HCT116 (cell line): Measurements from ENCODE around the gene ESRRA. TPM values are rescaled to one million over a fixed set of nuclear protein-coding genes. Genes with fewer than 3 reads are reported as not detected.

ENCODE experiments used
- ATAC-seq: fragments of 200-7000 bp; cut with Tn5 transposase; 2 replicates; pipeline ENCODE4 v1.9.1; 2020; ENCODE audit warnings: mild to moderate bottlenecking, moderate library complexity
- BruUV-seq: library from RNA; stranded (reverse); fragments of 400-500 nt; replicated peaks from 2 replicates; lab custom pipeline; 2021; lab: Mats Ljungman, UMichigan
- CTCF ChIA-PET: fragments of 300-600 bp; sonication (Branson Sonifier 250); formaldehyde crosslinking; loops from one replicate; lab custom pipeline; 2021; ENCODE audit warnings: antibody characterized with exemption; lab: Charles Lee
- POLR2A ChIA-PET: fragments of 300-600, 350-600 bp; sonication (Branson Sonifier 250); formaldehyde crosslinking; loops from one replicate; lab custom pipeline; 2021; ENCODE audit warnings: antibody characterized with exemption; lab: Charles Lee
- RAD21 ChIA-PET, 2 experiments: fragments of 300-600 bp; sonication (Branson Sonifier 250); formaldehyde crosslinking; loops; one replicate each; lab custom pipeline; 2023; ENCODE audit warnings: low total read pairs in 2 of 2; ENCODE audit not compliant: uncharacterized antibody in 2 of 2, unreplicated experiment in 2 of 2, low non-redundant PET in 1 of 2; lab: Charles Lee
- DNase-seq: peaks from one replicate; pipeline ENCODE4 v3.0.0-alpha.2; 2010; ENCODE audit warnings: low read depth, low spot score
- H2AFZ ChIP-seq: fragments of 200-600 bp; shearing (Covaris generic), sonication (generic); 2 replicates; pipeline ENCODE4 v1.6.1; 2017; ENCODE audit warnings: low read depth, mixed run types, mixed read lengths, antibody characterized with exemption, low read length; ENCODE audit not compliant: poor library complexity, severe bottlenecking
- H3K27ac ChIP-seq: 2 replicates; pipeline ENCODE4 v1.5.1; 2012; ENCODE audit warnings: low read depth, low read length
- H3K27me3 ChIP-seq: fragments of 200-600 bp; sonication (generic); 2 replicates; pipeline ENCODE4 v1.6.1; 2016; ENCODE audit warnings: mixed run types, low read length, mixed read lengths; ENCODE audit not compliant: insufficient read depth
- H3K36me3 ChIP-seq, 2 experiments: fragments of 200-500 bp in 1 of 2; fragments of 200-600 bp in 1 of 2; sonication (Bioruptor generic) in 1 of 2; sonication (generic) in 1 of 2; 2 replicates each; pipeline versions ENCODE4 v1.5.1 to v1.6.1; 2014 to 2016; ENCODE audit warnings: low read length in 2 of 2, inconsistent platforms in 1 of 2, mixed read lengths in 1 of 2, mixed run types in 1 of 2; ENCODE audit not compliant: insufficient read depth in 2 of 2, control insufficient read depth in 1 of 2
- H3K4me1 ChIP-seq, 2 experiments: fragments of 200-600 bp in 1 of 2; sonication (generic) in 1 of 2; 2 replicates each; pipeline versions ENCODE4 v1.5.1 to v1.6.1; 2012 to 2017; ENCODE audit warnings: low read length in 2 of 2, inconsistent platforms in 1 of 2, mild to moderate bottlenecking in 1 of 2, mixed read lengths in 1 of 2, mixed run types in 1 of 2, moderate library complexity in 1 of 2; ENCODE audit not compliant: insufficient read depth in 2 of 2, control insufficient read depth in 1 of 2
- H3K4me2 ChIP-seq: fragments of 200-600 bp; sonication (generic); 2 replicates; pipeline ENCODE4 v1.6.1; 2017; ENCODE audit warnings: mixed run types, low read length, mixed read lengths
- H3K4me3 ChIP-seq, 2 experiments: fragments of 200-600 bp in 1 of 2; sonication (generic) in 1 of 2; replicated peaks in 1 of 2; 2 replicates each; pipeline ENCODE4 v1.5.1; 2011 to 2016; ENCODE audit warnings: low read length in 2 of 2, control low read depth in 1 of 2, low read depth in 1 of 2, mild to moderate bottlenecking in 1 of 2, mixed read lengths in 1 of 2, mixed run types in 1 of 2
- H3K79me2 ChIP-seq: fragments of 200-600 bp; sonication (generic); 2 replicates; pipeline ENCODE4 v1.6.1; 2017; ENCODE audit warnings: mild to moderate bottlenecking, mixed run types, low read length, moderate library complexity, mixed read lengths; ENCODE audit not compliant: insufficient read depth
- H3K9ac ChIP-seq: fragments of 200-600 bp; sonication (generic); 2 replicates; pipeline ENCODE4 v1.6.1; 2016; ENCODE audit warnings: low read length, mixed read lengths
- H3K9me2 ChIP-seq: fragments of 200-600 bp; sonication (generic), shearing (Covaris generic); 2 replicates; pipeline ENCODE4 v1.6.1; 2017; ENCODE audit warnings: mixed run types, mild to moderate bottlenecking, moderate library complexity; ENCODE audit not compliant: insufficient read depth
- H3K9me3 ChIP-seq, 2 experiments: fragments of 200-500 bp in 1 of 2; fragments of 200-600 bp in 1 of 2; sonication (Bioruptor generic) in 1 of 2; sonication (generic) in 1 of 2; 2 replicates each; pipeline ENCODE4 v1.6.1; 2014 to 2017; ENCODE audit warnings: low read length in 2 of 2, mixed read lengths in 2 of 2, inconsistent platforms in 1 of 2, low read depth in 1 of 2, mild to moderate bottlenecking in 1 of 2, mixed run types in 1 of 2, moderate library complexity in 1 of 2; ENCODE audit not compliant: control insufficient read depth in 1 of 2, insufficient read depth in 1 of 2
- H4K20me1 ChIP-seq: fragments of 200-600 bp; sonication (generic), shearing (Covaris generic); 2 replicates; pipeline ENCODE4 v1.6.1; 2017; ENCODE audit warnings: mixed run types, mild to moderate bottlenecking, moderate library complexity; ENCODE audit not compliant: insufficient read depth
- CBX3 ChIP-seq: IDR thresholded peaks from 2 replicates; pipeline ENCODE4 v1.6.1; 2012; ENCODE audit warnings: low read depth
- CEBPB ChIP-seq: IDR thresholded peaks from 2 replicates; pipeline ENCODE4 v1.6.1; 2012; ENCODE audit warnings: low read depth
- EGR1 ChIP-seq: IDR thresholded peaks from 2 replicates; pipeline ENCODE4 v1.6.1; 2012; ENCODE audit warnings: low read depth
- ELF1 ChIP-seq: IDR thresholded peaks from 2 replicates; pipeline ENCODE4 v1.6.1; 2012; ENCODE audit warnings: low read depth, borderline replicate concordance
- EZH2 ChIP-seq: fragments of 200-600 bp; sonication (generic); IDR thresholded peaks from 2 replicates; pipeline ENCODE4 v1.6.1; 2017; ENCODE audit warnings: antibody characterized with exemption, mixed run types
- EZH2phosphoT487 ChIP-seq: fragments of 200-600 bp; IDR thresholded peaks from 2 replicates; pipeline ENCODE4 v1.6.1; 2018; ENCODE audit warnings: antibody characterized with exemption, borderline replicate concordance
- FOSL1 ChIP-seq: IDR thresholded peaks from 2 replicates; pipeline ENCODE4 v1.6.1; 2012; ENCODE audit warnings: low read depth
- JUND ChIP-seq: IDR thresholded peaks from 2 replicates; pipeline ENCODE4 v1.6.1; 2012
- POLR2A ChIP-seq: IDR thresholded peaks from 2 replicates; pipeline ENCODE4 v1.7.0; 2011; ENCODE audit warnings: borderline replicate concordance; ENCODE audit not compliant: insufficient read depth, insufficient read length; ENCODE audit errors: extremely low read depth
- POLR2AphosphoS5 ChIP-seq: IDR thresholded peaks from 2 replicates; pipeline ENCODE4 v1.6.1; 2011; ENCODE audit warnings: mild to moderate bottlenecking, low read depth, low read length, moderate library complexity
- RAD21 ChIP-seq: IDR thresholded peaks from 2 replicates; pipeline ENCODE4 v1.6.1; 2012; ENCODE audit warnings: low read depth, mild to moderate bottlenecking
- SIN3A ChIP-seq: IDR thresholded peaks from 2 replicates; pipeline ENCODE4 v1.6.1; 2012; ENCODE audit warnings: low read depth
- SP1 ChIP-seq: IDR thresholded peaks from 2 replicates; pipeline ENCODE4 v1.6.1; 2012; ENCODE audit warnings: low read depth
- TCF7L2 ChIP-seq: IDR thresholded peaks from 2 replicates; pipeline ENCODE4 v1.7.0; 2011; ENCODE audit warnings: borderline replicate concordance, inconsistent platforms; ENCODE audit not compliant: insufficient read depth, insufficient read length; ENCODE audit errors: extremely low read depth
- YY1 ChIP-seq: IDR thresholded peaks from 2 replicates; pipeline ENCODE4 v1.6.1; 2011; ENCODE audit warnings: low read length, low read depth, moderate library complexity, mild to moderate bottlenecking; ENCODE audit not compliant: insufficient replicate concordance; ENCODE audit errors: extremely low read depth
- ZNF274 ChIP-seq: fragments of 200-500 bp; sonication (Bioruptor generic); IDR thresholded peaks from 2 replicates; pipeline ENCODE4 v1.6.1; 2014; ENCODE audit warnings: mild to moderate bottlenecking, low read depth, low read length, inconsistent platforms
- intact Hi-C: fragments of 100-400 bp; cut with micrococcal nuclease; formaldehyde crosslinking; loops from 2 replicates; pipeline ENCODE4 v1.10.0; 2022
- total RNA-seq: library from RNA; stranded (reverse); gene quantifications from one replicate; pipeline ENCODE4 v1.2.1, GENCODE V29; 2021; ENCODE audit not compliant: unreplicated experiment
- TF ChIP-seq, protein P1 (sequence below): IDR thresholded peaks from 2 replicates; pipeline ENCODE4 v1.6.1; 2012
- TF ChIP-seq, protein P2 (sequence below): IDR thresholded peaks from 2 replicates; pipeline ENCODE4 v1.6.1; 2012
- TF ChIP-seq, protein P3 (sequence below), 3 experiments: fragments of 200-600 bp in 1 of 3; sonication (generic) in 1 of 3; IDR thresholded peaks in 2 of 3; conservative IDR thresholded peaks in 1 of 3; 2 replicates each; pipeline ENCODE4 v1.5.1; 2012 to 2017; ENCODE audit warnings: low read depth in 2 of 3, low read length in 2 of 3, antibody characterized with exemption in 1 of 3, borderline replicate concordance in 1 of 3, control low read depth in 1 of 3, mild to moderate bottlenecking in 1 of 3, mixed read lengths in 1 of 3, mixed run types in 1 of 3, moderate library complexity in 1 of 3; ENCODE audit not compliant: insufficient read depth in 1 of 3
- TF ChIP-seq, protein P4 (sequence below): IDR thresholded peaks from 2 replicates; pipeline ENCODE4 v1.6.1; 2012; ENCODE audit warnings: low read depth

The ESRRA gene
- total RNA-seq, 1 experiment from 2014 or later = 62.7 TPM

DNA sequence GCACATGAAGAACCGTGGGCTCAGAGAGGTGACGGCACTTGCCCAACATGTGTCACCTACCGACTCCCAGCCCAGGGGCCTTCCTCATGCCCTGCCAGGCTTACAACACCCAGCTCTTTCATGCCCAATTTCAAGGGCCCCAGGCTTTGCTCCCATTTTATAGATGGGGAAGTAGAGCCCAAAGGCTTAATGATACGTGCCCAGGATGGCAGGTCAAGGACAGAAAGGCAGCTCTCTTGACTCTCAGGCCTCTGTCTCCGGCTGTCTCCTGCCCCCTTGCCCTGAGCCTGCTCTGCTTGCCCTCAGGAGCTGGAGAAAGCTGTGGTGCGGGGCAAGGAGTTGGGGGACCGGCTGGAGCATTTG lies 43.7 kb downstream of the ESRRA start:
- no TSS peak for BruUV-seq
- no peak overlapping the region for H3K27ac ChIP-seq
- no peak overlapping the region for H3K4me3 ChIP-seq
- no peaks in the 10 kb centered on the region for H3K79me2 ChIP-seq
- H3K36me3 ChIP-seq = no peaks in the 10 kb centered on the region
- no peak overlapping the region for H3K9ac ChIP-seq
- H4K20me1 ChIP-seq = no peaks in the 10 kb centered on the region
- H3K4me1 ChIP-seq = peaks cover 0 to 8% of the 10 kb centered on the region in 2 experiments; a peak in 2 of 4 replicates
- no peak overlapping the region for H2AFZ ChIP-seq
- H3K4me2 ChIP-seq = no peak overlapping the region
- no peak for DNase-seq
- ATAC-seq = no peak
- RAD21 ChIA-PET = interaction anchor here in 1 of 2 experiments (0.6 kb wide), 1 partner anchor 37 kb away, joined by 3 read pairs; no protein-coding TSS in a partner anchor
- TF ChIP-seq ELF1 (no peak), RAD21 (no peak), TCF7L2 (no peak), SP1 (no peak), EZH2phosphoT487 (no peak), ZNF274 (no peak), CEBPB (no peak), CBX3 (no peak), FOSL1 (no peak), EZH2 (no peak), EGR1 (no peak), POLR2A (no peak), YY1 (no peak), SIN3A (no peak), JUND (no peak), POLR2AphosphoS5 (no peak)
- TF ChIP-seq, protein P1, sequence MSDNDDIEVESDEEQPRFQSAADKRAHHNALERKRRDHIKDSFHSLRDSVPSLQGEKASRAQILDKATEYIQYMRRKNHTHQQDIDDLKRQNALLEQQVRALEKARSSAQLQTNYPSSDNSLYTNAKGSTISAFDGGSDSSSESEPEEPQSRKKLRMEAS = no peak
- TF ChIP-seq, protein P2, sequence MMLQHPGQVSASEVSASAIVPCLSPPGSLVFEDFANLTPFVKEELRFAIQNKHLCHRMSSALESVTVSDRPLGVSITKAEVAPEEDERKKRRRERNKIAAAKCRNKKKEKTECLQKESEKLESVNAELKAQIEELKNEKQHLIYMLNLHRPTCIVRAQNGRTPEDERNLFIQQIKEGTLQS = no peak
- TF ChIP-seq, protein P3, sequence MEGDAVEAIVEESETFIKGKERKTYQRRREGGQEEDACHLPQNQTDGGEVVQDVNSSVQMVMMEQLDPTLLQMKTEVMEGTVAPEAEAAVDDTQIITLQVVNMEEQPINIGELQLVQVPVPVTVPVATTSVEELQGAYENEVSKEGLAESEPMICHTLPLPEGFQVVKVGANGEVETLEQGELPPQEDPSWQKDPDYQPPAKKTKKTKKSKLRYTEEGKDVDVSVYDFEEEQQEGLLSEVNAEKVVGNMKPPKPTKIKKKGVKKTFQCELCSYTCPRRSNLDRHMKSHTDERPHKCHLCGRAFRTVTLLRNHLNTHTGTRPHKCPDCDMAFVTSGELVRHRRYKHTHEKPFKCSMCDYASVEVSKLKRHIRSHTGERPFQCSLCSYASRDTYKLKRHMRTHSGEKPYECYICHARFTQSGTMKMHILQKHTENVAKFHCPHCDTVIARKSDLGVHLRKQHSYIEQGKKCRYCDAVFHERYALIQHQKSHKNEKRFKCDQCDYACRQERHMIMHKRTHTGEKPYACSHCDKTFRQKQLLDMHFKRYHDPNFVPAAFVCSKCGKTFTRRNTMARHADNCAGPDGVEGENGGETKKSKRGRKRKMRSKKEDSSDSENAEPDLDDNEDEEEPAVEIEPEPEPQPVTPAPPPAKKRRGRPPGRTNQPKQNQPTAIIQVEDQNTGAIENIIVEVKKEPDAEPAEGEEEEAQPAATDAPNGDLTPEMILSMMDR (IDR thresholded peaks at IDR 0.05 in 2 of 3, conservative IDR thresholded peaks at IDR 0.05 in 1 of 3; ENCODE audit: borderline replicate concordance in 1 of 3, insufficient read depth in 1 of 3, low read depth in 2 of 3, low read length in 2 of 3) = no peak
- TF ChIP-seq, protein P4, sequence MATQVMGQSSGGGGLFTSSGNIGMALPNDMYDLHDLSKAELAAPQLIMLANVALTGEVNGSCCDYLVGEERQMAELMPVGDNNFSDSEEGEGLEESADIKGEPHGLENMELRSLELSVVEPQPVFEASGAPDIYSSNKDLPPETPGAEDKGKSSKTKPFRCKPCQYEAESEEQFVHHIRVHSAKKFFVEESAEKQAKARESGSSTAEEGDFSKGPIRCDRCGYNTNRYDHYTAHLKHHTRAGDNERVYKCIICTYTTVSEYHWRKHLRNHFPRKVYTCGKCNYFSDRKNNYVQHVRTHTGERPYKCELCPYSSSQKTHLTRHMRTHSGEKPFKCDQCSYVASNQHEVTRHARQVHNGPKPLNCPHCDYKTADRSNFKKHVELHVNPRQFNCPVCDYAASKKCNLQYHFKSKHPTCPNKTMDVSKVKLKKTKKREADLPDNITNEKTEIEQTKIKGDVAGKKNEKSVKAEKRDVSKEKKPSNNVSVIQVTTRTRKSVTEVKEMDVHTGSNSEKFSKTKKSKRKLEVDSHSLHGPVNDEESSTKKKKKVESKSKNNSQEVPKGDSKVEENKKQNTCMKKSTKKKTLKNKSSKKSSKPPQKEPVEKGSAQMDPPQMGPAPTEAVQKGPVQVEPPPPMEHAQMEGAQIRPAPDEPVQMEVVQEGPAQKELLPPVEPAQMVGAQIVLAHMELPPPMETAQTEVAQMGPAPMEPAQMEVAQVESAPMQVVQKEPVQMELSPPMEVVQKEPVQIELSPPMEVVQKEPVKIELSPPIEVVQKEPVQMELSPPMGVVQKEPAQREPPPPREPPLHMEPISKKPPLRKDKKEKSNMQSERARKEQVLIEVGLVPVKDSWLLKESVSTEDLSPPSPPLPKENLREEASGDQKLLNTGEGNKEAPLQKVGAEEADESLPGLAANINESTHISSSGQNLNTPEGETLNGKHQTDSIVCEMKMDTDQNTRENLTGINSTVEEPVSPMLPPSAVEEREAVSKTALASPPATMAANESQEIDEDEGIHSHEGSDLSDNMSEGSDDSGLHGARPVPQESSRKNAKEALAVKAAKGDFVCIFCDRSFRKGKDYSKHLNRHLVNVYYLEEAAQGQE = no peak
- intact Hi-C loops = no loop called here
- no peaks in the 10 kb centered on the region for H3K27me3 ChIP-seq
- POLR2A ChIA-PET = interaction anchor here (1.0 kb wide), 1 partner anchor 167 kb away, joined by 3 read pairs; no protein-coding TSS in a partner anchor
- H3K9me2 ChIP-seq = no peaks in the 10 kb centered on the region
- CTCF ChIA-PET = interaction anchor here (0.6 kb wide), 1 partner anchor 71 kb away, joined by 3 read pairs; no protein-coding TSS in a partner anchor
- H3K9me3 ChIP-seq = no peaks in the 10 kb centered on the region
